ENCODE measurements around the gene PALS1.

The PALS1 gene

DNA sequence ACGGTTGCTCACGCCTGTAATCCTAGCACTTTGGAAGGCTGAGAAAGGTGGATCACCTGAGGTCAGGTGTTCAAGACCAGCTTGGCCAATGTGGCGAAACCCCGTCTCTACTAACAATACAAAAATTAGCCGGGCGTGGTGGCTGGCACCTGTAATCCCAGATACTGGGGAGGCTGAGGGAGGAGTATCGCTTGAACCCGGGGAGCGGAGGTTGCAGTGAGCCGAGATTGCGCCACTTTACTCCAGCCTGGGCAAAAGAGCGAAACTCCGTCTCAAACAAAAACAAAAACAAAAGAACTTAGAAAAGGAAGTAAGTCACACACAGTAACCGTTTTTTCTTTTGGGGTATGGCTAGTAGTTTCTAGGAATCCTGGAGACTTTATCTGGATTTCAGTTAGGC, 1.7 kb upstream of the PALS1 start:
- H3K4me3 ChIP-seq (replicated peaks; ENCODE audit: low read depth, low read length) = no peak overlapping the region
- TF ChIP-seq CTCF (IDR thresholded peaks at IDR 0.05; ENCODE audit: low read length, missing control alignments) = no peak
- no peak for DNase-seq (ENCODE audit: low read depth)

GRCh38 chr14:67240168-67240932, 885 bp upstream of the PALS1 start:
- peak; percentile 22 for DNase-seq (ENCODE audit: low read depth)
- TF ChIP-seq CTCF (IDR thresholded peaks at IDR 0.05; ENCODE audit: low read length, missing control alignments) = no peak
- peak overlapping the region; percentile 71 for H3K4me3 ChIP-seq (replicated peaks; ENCODE audit: low read depth, low read length)

GRCh38 chr14:67240978-67241410, 241 bp upstream of the PALS1 start:
- no peak for TF ChIP-seq CTCF (IDR thresholded peaks at IDR 0.05; ENCODE audit: low read length, missing control alignments)
- DNase-seq (ENCODE audit: low read depth) = peak; percentile 97
- H3K4me3 ChIP-seq (replicated peaks; ENCODE audit: low read depth, low read length) = peak overlapping the region; percentile 71

- DNase-seq (ENCODE audit: low read depth) = no peak
- H3K4me3 ChIP-seq (replicated peaks; ENCODE audit: low read depth, low read length) = peak overlapping the region; percentile 71
- TF ChIP-seq CTCF (IDR thresholded peaks at IDR 0.05; ENCODE audit: low read length, missing control alignments) = no peak
Observed at GRCh38 chr14:67242168-67242420, 859 bp downstream of the PALS1 start.

DNA sequence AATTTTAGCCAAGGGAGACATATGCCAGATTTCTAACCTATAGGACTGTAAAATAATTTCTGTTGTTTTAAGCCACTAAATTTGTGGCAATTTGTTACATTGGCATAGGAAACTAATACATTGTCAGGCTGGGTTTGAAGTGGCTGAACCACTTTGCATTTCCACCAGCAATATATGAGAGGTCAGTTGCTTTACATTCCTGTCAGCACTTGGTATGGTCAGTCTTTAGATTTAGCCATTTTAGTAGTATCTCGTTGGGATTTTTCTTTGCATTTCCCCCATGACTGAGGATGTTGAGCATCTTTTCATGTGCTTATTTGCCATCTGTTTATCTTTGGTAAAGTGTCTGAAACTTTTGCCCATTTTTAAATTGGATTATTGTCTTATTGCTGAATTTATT, 3.9 kb downstream of the PALS1 start:
- no peak overlapping the region for H3K4me3 ChIP-seq (replicated peaks; ENCODE audit: low read depth, low read length)
- no peak for DNase-seq (ENCODE audit: low read depth)
- TF ChIP-seq CTCF (IDR thresholded peaks at IDR 0.05; ENCODE audit: low read length, missing control alignments) = no peak

- no peak overlapping the region for H3K4me3 ChIP-seq (replicated peaks; ENCODE audit: low read depth, low read length)
- TF ChIP-seq CTCF (IDR thresholded peaks at IDR 0.05; ENCODE audit: low read length, missing control alignments) = no peak
- DNase-seq (ENCODE audit: low read depth) = peak; percentile 66
Observed at GRCh38 chr14:67251573-67252226, 10.5 kb downstream of the PALS1 start.

Measured in fibroblast of pulmonary artery (primary cell).